GM20000 (cell line): ENCODE data around the gene PHRF1.

Experiments
- DNase-seq: peaks from one replicate; pipeline ENCODE4 v3.0.0; 2012; ENCODE audit warnings: low spot score
- CTCF ChIP-seq: IDR thresholded peaks from 2 replicates; pipeline ENCODE4 v1.5.1; 2012; ENCODE audit warnings: mild to moderate bottlenecking, control low read depth; ENCODE audit errors: extremely low read depth, missing control alignments

Gene PHRF1

DNA sequence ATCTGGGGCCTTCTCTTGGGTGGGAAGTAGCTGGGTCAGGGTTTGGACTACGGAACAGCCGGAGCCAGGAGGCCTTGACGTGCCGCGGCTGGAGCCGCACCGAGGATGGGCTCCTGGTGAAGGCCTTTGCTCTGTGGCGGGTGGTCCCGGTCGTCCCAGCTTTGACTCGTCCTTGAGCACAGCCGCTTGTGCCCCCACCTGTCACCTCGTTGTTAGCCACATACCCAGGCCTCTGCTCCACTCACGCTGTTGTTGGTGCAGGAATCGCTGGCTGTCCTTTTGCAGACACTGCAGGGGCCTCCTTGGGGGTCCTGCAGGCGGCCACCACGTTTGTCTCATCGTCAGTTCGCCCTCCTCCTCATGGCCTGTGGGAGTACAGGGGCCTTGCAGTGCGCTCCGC lies 17.1 kb downstream of the PHRF1 start:
- DNase-seq: no peak
- no peak for TF ChIP-seq CTCF

GRCh38 chr11:595400-595799 lies 19.1 kb downstream of the PHRF1 start:
- TF ChIP-seq CTCF: no peak
- DNase-seq: no peak

DNA sequence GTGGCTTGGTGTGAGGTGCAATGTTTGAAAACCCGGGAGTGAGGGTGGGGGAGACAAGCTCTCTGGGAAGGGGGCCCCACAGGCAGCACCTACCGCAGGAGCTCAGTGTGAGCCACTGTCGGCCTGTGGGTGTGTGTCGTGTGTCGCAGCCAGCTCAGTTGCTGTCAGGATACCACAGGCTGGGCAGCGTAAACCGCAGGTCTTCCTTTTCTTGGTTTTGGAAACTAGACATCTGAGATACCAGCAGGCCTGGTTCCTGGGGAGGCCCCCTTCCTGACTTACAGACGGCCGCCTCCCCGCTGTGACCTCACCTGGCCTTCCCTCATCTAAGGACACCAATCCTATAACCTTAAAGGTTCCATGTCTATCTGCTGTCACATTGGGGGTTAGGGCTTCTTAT lies 20.1 kb downstream of the PHRF1 start:
- no peak for TF ChIP-seq CTCF
- DNase-seq: no peak

GRCh38 chr11:597166-597725 lies 21.0 kb downstream of the PHRF1 start:
- TF ChIP-seq CTCF: no peak
- DNase-seq: no peak

DNA sequence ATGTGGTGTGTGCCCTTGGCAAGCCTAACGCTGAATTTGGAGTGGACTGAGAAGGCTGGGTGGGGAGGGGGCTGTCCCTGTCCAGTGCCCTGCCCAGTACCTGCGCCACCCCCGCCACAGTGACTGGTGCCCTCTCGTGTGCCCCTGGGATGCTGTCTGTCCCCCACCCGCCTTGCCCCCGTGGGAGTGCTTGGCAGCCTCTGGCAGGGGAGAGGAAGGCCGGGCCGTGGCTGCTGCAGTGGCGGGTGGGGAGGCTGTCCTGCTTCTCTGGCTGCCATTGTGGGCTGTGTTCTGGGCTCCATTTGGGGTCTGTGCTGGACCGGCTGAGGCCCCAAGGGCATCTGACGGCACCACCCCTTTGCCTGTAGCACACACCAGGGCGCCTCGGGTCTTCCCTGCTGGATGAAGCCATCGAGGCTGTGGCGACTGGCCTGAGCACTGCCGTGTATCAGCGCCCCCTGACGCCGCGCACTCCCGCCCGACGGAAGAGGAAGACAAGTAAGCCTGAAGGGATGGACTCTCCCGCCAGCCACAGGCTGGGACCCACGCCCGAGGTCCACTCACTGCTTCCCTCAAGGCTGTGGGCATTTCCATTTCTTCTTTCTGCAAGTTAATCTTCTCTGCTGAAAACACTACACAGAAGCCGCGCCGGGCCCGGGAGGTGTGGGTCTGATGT lies 21.9 kb downstream of the PHRF1 start:
- DNase-seq: no peak
- TF ChIP-seq CTCF: no peak

GRCh38 chr11:601573-602245 lies 25.4 kb downstream of the PHRF1 start:
- no peak for DNase-seq
- no peak for TF ChIP-seq CTCF

GRCh38 chr11:603154-603553 lies 26.9 kb downstream of the PHRF1 start:
- TF ChIP-seq CTCF: no peak
- no peak for DNase-seq
